Measurements from ENCODE around the gene PDE4D.

DNA sequence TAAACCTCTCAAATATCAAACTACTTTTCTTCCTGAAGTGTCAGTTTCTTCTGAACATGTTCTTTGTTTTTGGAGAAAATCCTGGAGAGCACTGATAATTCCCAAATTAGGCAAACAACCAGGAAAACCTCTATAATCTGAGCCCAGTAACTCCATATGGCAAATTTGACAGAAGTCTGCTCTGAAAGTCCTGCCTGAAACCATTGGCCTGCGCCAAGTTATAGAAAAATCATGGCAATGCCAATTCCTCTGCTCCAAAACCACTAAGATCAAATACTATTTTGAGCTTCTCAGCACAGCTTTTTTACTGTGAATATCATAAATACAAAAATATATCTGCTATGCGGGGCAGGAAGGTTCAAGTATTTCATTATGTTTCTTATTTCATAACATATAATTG, 45.9 kb downstream of the PDE4D start:
- TF ChIP-seq, protein P1, sequence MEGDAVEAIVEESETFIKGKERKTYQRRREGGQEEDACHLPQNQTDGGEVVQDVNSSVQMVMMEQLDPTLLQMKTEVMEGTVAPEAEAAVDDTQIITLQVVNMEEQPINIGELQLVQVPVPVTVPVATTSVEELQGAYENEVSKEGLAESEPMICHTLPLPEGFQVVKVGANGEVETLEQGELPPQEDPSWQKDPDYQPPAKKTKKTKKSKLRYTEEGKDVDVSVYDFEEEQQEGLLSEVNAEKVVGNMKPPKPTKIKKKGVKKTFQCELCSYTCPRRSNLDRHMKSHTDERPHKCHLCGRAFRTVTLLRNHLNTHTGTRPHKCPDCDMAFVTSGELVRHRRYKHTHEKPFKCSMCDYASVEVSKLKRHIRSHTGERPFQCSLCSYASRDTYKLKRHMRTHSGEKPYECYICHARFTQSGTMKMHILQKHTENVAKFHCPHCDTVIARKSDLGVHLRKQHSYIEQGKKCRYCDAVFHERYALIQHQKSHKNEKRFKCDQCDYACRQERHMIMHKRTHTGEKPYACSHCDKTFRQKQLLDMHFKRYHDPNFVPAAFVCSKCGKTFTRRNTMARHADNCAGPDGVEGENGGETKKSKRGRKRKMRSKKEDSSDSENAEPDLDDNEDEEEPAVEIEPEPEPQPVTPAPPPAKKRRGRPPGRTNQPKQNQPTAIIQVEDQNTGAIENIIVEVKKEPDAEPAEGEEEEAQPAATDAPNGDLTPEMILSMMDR (conservative IDR thresholded peaks at IDR 0.05; ENCODE audit: low read depth, low read length) = no peak
- no peak for TF ChIP-seq POLR2A (IDR thresholded peaks at IDR 0.05; ENCODE audit: low read depth, low read length)
- no peak for TF ChIP-seq BHLHE40 (IDR thresholded peaks at IDR 0.05; ENCODE audit: low read depth, low read length)
- TF ChIP-seq RAD21 (IDR thresholded peaks at IDR 0.05; ENCODE audit: low read length) = no peak
- TF ChIP-seq MXI1 (IDR thresholded peaks at IDR 0.05; ENCODE audit: borderline replicate concordance, low read depth, low read length) = no peak
- TF ChIP-seq, protein P2, sequence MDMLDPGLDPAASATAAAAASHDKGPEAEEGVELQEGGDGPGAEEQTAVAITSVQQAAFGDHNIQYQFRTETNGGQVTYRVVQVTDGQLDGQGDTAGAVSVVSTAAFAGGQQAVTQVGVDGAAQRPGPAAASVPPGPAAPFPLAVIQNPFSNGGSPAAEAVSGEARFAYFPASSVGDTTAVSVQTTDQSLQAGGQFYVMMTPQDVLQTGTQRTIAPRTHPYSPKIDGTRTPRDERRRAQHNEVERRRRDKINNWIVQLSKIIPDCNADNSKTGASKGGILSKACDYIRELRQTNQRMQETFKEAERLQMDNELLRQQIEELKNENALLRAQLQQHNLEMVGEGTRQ (IDR thresholded peaks at IDR 0.05; ENCODE audit: low read depth, low read length) = no peak

All from IMR-90 (cell line).